Activated CD8-positive, alpha-beta T cell treated with anti-CD3 and anti-CD28 coated beads for 36 hours (primary cell): ENCODE data around the gene SEC16A. TPM values are rescaled to one million over a fixed set of nuclear protein-coding genes. Genes with fewer than 3 reads are reported as not detected.
"Not testable (repeated sequence)": the region's sequence is repeated elsewhere in the genome, so short reads cannot be mapped to it uniquely, and the experiment has no call there.

Experiments
- ATAC-seq: fragments of 200-7000 bp; cut with Tn5 transposase; one replicate; pipeline ENCODE4 v1.10.0; 2021; ENCODE audit warnings: mild to moderate bottlenecking, moderate library complexity
- CTCF ChIA-PET: fragments of 350-600 bp; sonication (Branson Sonifier 250); formaldehyde crosslinking; loops from one replicate; lab custom pipeline; 2021; ENCODE audit warnings: antibody characterized with exemption; lab: Charles Lee
- POLR2A ChIA-PET: fragments of 350-600 bp; sonication (Branson Sonifier 250); formaldehyde crosslinking; loops from one replicate; lab custom pipeline; 2021; ENCODE audit warnings: antibody characterized with exemption; lab: Charles Lee
- DNase-seq: peaks from one replicate; pipeline ENCODE4 v3.0.0-alpha.2; 2020
- H3K27ac Mint-ChIP-seq: one replicate; pipeline ENCODE4 v1.8.0; 2021; ENCODE audit warnings: mild to moderate bottlenecking, mixed read lengths
- H3K27me3 Mint-ChIP-seq: one replicate; pipeline ENCODE4 v1.8.0; 2021; ENCODE audit warnings: mixed read lengths
- H3K36me3 Mint-ChIP-seq: one replicate; pipeline ENCODE4 v1.8.0; 2021; ENCODE audit warnings: low read depth, mixed read lengths
- H3K4me1 Mint-ChIP-seq: one replicate; pipeline ENCODE4 v1.8.0; 2021; ENCODE audit warnings: low read depth, mixed read lengths
- H3K4me3 Mint-ChIP-seq: one replicate; pipeline ENCODE4 v1.8.0; 2021; ENCODE audit warnings: mild to moderate bottlenecking, moderate library complexity, mixed read lengths
- H3K9me3 Mint-ChIP-seq: one replicate; pipeline ENCODE4 v1.8.0; 2021; ENCODE audit warnings: mixed read lengths
- intact Hi-C: fragments of 100-400 bp; cut with micrococcal nuclease; formaldehyde crosslinking; loops from one replicate; pipeline ENCODE4 v1.10.0; 2022
- total RNA-seq, 2 experiments: library from RNA; stranded (reverse); gene quantifications; one replicate each; pipeline ENCODE4 v1.2.3, GENCODE V29; 2021
- TF ChIP-seq, protein P1 (sequence below): fragments of 200-600 bp; IDR thresholded peaks from one replicate; pipeline ENCODE4 v1.8.0; 2022; ENCODE audit warnings: antibody characterized with exemption, mild to moderate bottlenecking

The SEC16A gene
- total RNA-seq, 2 experiments from 2014 or later: 67.9 to 69.8 TPM

DNA sequence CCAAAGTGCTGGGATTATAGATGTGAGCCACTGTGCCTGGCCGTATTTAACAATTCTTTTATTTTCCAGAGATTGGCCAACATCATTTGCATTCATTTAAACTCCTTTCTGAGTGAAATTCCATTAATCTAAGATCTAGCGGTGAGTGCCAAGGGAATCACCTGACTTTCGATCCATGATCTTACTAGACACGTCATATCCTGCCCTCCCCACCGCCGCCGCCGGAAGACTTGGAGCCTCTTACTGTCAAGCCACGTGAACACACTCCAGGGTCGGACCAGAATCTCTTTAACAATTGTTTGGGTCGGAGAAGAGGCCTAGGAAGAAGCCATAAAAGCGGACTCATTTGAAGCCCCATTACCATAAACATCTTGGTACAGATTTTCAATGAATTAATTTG lies 56.1 kb downstream of the SEC16A start:
- peak overlapping the region; percentile 43 for H3K27ac Mint-ChIP-seq
- TF ChIP-seq, protein P1, sequence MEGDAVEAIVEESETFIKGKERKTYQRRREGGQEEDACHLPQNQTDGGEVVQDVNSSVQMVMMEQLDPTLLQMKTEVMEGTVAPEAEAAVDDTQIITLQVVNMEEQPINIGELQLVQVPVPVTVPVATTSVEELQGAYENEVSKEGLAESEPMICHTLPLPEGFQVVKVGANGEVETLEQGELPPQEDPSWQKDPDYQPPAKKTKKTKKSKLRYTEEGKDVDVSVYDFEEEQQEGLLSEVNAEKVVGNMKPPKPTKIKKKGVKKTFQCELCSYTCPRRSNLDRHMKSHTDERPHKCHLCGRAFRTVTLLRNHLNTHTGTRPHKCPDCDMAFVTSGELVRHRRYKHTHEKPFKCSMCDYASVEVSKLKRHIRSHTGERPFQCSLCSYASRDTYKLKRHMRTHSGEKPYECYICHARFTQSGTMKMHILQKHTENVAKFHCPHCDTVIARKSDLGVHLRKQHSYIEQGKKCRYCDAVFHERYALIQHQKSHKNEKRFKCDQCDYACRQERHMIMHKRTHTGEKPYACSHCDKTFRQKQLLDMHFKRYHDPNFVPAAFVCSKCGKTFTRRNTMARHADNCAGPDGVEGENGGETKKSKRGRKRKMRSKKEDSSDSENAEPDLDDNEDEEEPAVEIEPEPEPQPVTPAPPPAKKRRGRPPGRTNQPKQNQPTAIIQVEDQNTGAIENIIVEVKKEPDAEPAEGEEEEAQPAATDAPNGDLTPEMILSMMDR: no peak

DNA sequence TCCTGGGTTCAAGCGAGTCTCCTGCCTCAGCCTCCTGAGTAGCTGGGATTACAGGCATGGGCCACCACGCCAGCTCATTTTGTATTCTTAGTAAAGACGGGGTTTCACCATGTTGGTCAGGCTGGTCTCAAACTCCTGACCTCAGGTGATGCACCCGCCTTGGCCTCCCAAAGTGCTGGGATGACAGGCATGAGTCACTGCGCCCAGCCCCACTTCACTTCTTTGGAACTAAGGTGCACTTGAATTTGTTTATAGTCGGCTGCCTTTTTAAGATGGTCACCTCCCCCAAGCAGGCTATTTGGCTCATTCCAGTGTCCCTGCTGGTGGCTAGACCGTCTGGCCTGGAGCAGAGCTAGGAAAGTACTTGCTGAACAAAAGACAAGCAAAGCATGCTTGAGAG lies 57.5 kb downstream of the SEC16A start:
- POLR2A ChIA-PET: interaction anchor here (0.6 to 2.8 kb wide), 8 partner anchors 8 to 352 kb away, joined by 3 to 13 read pairs (median 4); partner anchors contain the start of genes ENTR1 and PMPCA
- H3K36me3 Mint-ChIP-seq: peaks cover 29% of the 10 kb centered on the region
- ATAC-seq, H3K4me1 Mint-ChIP-seq, DNase-seq, H3K9me3 Mint-ChIP-seq, H3K27me3 Mint-ChIP-seq, H3K4me3 Mint-ChIP-seq, intact Hi-C loops: not testable (repeated sequence)
- CTCF ChIA-PET: interaction anchor here (1.2 kb wide), 1 partner anchor 11 kb away, joined by 6 read pairs; no protein-coding TSS in a partner anchor
- peak overlapping the region; percentile 52 for H3K27ac Mint-ChIP-seq

More for the DNA sequence above, 56.1 kb downstream of the SEC16A start:
- Mint-ChIP-seq H3K4me3 (no peak overlapping the region), H3K36me3 (peaks cover 22% of the 10 kb centered on the region), H3K4me1 (no peaks in the 10 kb centered on the region), H3K9me3 (no peaks in the 10 kb centered on the region), H3K27me3 (no peaks in the 10 kb centered on the region)
- POLR2A ChIA-PET: interaction anchor here (2.8 kb wide), 1 partner anchor 17 kb away, joined by 13 read pairs; the partner anchor contains the start of genes ENTR1 and PMPCA
- intact Hi-C loops: no loop called here
- no peak for ATAC-seq
- no peak for DNase-seq
- CTCF ChIA-PET: no interaction called here

DNA sequence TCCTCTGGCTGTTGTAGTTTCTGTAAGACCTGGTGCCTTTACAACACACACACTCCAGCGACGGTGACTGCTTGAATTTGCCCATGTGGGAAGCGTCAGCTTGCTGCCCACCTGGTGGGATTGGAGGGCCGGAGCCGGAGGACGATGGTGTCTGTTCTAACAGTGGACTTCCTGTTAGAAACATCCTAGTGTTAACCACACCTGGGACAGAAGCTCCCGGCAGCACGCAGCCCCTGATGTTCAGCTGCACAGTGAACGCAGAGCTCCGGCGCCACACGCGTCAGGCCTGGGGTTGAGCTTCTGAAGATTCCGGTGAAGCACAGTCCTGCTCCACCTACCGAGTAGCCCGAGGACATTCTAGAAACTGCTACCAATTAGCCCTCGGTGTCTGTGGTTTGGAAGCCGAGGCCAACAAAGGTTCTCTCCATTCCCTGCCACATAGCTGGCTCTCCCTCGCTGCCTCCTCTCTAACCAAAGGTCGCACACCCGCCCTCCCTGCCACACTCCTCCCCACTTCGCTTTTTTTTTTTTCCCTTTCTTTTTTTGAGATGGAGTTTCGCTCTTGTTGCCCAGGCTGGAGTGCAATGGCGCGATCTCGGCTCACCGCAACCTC lies 58.0 kb downstream of the SEC16A start:
- intact Hi-C loops: no loop called here
- DNase-seq (no peak), ATAC-seq (no peak)
- Mint-ChIP-seq H3K9me3 (no peaks in the 10 kb centered on the region), H3K36me3 (peaks cover 30% of the 10 kb centered on the region), H3K4me3 (no peak overlapping the region), H3K27me3 (no peaks in the 10 kb centered on the region), H3K27ac (peak overlapping the region; percentile 52), H3K4me1 (no peaks in the 10 kb centered on the region)
- ChIA-PET POLR2A (interaction anchor here (0.6 to 2.8 kb wide), 9 partner anchors 8 to 352 kb away, joined by 3 to 13 read pairs (median 4); partner anchors contain the start of genes ENTR1 and PMPCA), CTCF (interaction anchor here (1.2 kb wide), 1 partner anchor 10 kb away, joined by 6 read pairs; no protein-coding TSS in a partner anchor)
- TF ChIP-seq, protein P1: no peak

DNA sequence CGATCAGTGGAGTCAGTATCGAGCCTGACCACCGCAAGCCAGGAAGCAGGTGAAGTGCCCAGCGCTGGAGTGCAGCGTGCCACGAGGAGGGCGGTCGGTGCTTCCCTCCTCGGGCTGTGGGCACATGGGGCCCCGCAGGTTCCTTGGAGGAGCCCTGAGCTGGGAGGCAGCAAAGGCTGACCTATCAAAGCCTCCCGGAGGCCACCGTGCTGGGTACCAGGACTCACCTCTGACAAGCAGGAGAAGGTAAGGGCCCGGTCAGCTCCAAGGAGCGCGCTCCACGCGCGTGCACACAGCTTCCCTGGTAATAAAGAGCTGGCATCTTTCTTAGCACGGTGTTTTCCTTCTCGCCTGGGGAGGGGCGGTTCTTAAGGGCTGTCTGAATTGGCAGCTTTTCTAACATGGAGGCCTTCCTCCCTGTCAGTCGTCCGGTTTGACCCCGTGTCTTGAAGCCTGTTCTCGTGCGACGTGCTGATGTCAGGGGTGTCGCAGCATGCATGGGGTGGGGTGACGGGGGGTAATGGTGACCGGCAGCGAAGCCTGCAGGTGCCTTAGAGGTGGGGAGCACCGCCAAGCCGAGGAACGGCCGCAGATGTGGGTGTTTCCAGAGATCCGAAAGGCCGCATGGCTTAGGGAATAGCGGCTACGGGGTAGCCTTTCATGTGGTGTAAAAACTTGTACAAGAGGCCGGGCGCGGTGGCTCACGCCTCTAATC lies 59.3 kb downstream of the SEC16A start:
- intact Hi-C loops: no loop called here
- DNase-seq (no peak), ATAC-seq (no peak)
- H3K9me3 Mint-ChIP-seq: no peaks in the 10 kb centered on the region
- TF ChIP-seq, protein P1: no peak
- no peaks in the 10 kb centered on the region for H3K27me3 Mint-ChIP-seq
- POLR2A ChIA-PET: interaction anchor here (1.1 to 1.7 kb wide), 4 partner anchors 10 to 22 kb away, joined by 3 to 5 read pairs (median 4); no protein-coding TSS in a partner anchor
- H3K4me1 Mint-ChIP-seq: no peaks in the 10 kb centered on the region
- no peak overlapping the region for H3K4me3 Mint-ChIP-seq
- H3K36me3 Mint-ChIP-seq: peaks cover 35% of the 10 kb centered on the region
- no peak overlapping the region for H3K27ac Mint-ChIP-seq
- CTCF ChIA-PET: interaction anchor here (0.9 kb wide), 1 partner anchor 83 kb away, joined by 3 read pairs; no protein-coding TSS in a partner anchor

DNA sequence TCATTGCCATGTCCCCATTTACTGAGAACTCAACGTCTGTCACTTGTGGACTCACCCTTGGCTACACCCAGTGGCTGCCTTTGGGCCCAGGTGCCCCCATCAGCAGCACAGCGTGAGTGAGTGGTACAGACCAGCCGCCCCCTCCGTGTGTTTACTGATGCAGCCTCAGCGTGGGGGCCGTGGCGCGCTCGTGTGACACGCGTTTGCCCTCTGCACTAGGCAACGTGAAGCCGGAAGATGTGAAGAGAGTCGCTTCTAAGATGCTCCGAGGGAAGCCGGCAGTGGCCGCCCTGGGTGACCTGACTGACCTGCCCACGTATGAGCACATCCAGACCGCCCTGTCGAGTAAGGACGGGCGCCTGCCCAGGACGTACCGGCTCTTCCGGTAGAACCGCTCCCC lies 60.0 kb downstream of the SEC16A start:
- ATAC-seq (no peak), DNase-seq (no peak)
- CTCF ChIA-PET: interaction anchor here (0.6 to 0.9 kb wide), 2 partner anchors 82 to 91 kb away, joined by 3 read pairs; no protein-coding TSS in a partner anchor
- Mint-ChIP-seq H3K4me3 (no peak overlapping the region), H3K36me3 (peaks cover 40% of the 10 kb centered on the region), H3K27me3 (no peaks in the 10 kb centered on the region), H3K27ac (no peak overlapping the region), H3K4me1 (no peaks in the 10 kb centered on the region), H3K9me3 (no peaks in the 10 kb centered on the region)
- intact Hi-C loops: no loop called here
- TF ChIP-seq, protein P1: no peak
- POLR2A ChIA-PET: interaction anchor here (0.6 to 1.7 kb wide), 4 partner anchors 10 to 21 kb away, joined by 3 to 5 read pairs (median 4); no protein-coding TSS in a partner anchor
